Heart right ventricle (tissue), 16 donors: Measurements from ENCODE around the gene SELENOP. TPM values are rescaled to one million over a fixed set of nuclear protein-coding genes. Genes with fewer than 3 reads are reported as not detected.

Experiments
- ATAC-seq, 8 donors: fragments of 200-7000 bp; cut with Tn5 transposase; one replicate each; pipeline ENCODE4 v1.9.1; 2020; ENCODE audit warnings: mild to moderate bottlenecking in 8 of 8, moderate library complexity in 8 of 8, moderate number of reproducible peaks in 1 of 8
- DNase-seq, 2 donors: peaks; one replicate each; pipeline ENCODE4 v3.0.0-alpha.2; 2020
- H3K27ac ChIP-seq, 10 donors: fragments of 200-600 bp; sonication (generic) in 2 of 10; one replicate each; pipeline versions ENCODE4 v1.5.0 to v1.8.0; 2020 to 2022; ENCODE audit warnings: mild to moderate bottlenecking in 3 of 10
- H3K27me3 ChIP-seq, 7 donors: fragments of 200-600 bp; one replicate each; pipeline ENCODE4 v1.8.0; 2021 to 2022; ENCODE audit warnings: mild to moderate bottlenecking in 2 of 7
- H3K36me3 ChIP-seq, 9 donors: fragments of 200-600 bp; sonication (generic) in 1 of 9; one replicate each; pipeline versions ENCODE4 v1.5.0 to v1.8.0; 2020 to 2022; ENCODE audit warnings: mild to moderate bottlenecking in 2 of 9
- H3K4me1 ChIP-seq, 9 donors: fragments of 200-600 bp; sonication (generic) in 1 of 9; one replicate each; pipeline versions ENCODE4 v1.5.0 to v1.8.0; 2020 to 2022; ENCODE audit warnings: mild to moderate bottlenecking in 4 of 9
- H3K4me3 ChIP-seq, 10 donors: fragments of 200-600 bp; sonication (generic) in 2 of 10; one replicate each; pipeline versions ENCODE4 v1.5.0 to v1.8.0; 2020 to 2022; ENCODE audit warnings: mild to moderate bottlenecking in 7 of 10, moderate library complexity in 2 of 10
- H3K9me3 ChIP-seq, 11 donors: fragments of 200-600 bp in 10 of 11; sonication (generic) in 2 of 11; one replicate each; pipeline versions ENCODE4 v1.5.0 to v1.8.0; 2013 to 2022; ENCODE audit warnings: mild to moderate bottlenecking in 2 of 11, control low read depth in 1 of 11, moderate library complexity in 1 of 11
- WGBS, 2 donors: extraction: QIAGEN DNeasy Blood & Tissue Kit; methylation state at CpG; one replicate each; pipeline ENCODE4 v1.1.7; 2013; ENCODE audit warnings: inconsistent platforms in 1 of 2; 5-methylcytosine and 5-hydroxymethylcytosine counted together
- intact Hi-C, 10 donors: fragments of 100-400 bp; cut with DNase I; formaldehyde crosslinking; loops; one replicate each; pipeline versions ENCODE4 v1.11.1 to v1.14.2; 2022
- polyA plus RNA-seq, 2 donors: library from polyadenylated mRNA; stranded (reverse); fragments of 200-250 nt; gene quantifications; one replicate each; pipeline ENCODE4 v1.2.3, GENCODE V29; 2013
- total RNA-seq, 10 donors: library from RNA; stranded (reverse); fragmentation: NEBNext Ultra II Directional in 3 of 10; extraction: Animal tissue kit (Norgen Biotek cat#: 25700) in 3 of 10; gene quantifications; one replicate each; pipeline versions ENCODE4 v1.2.1 to v1.2.4, GENCODE V29; 2021 to 2023
- TF ChIP-seq, protein P1 (sequence below), 9 donors: fragments of 200-600 bp; sonication (generic) in 2 of 9; IDR thresholded peaks; one replicate each; pipeline versions ENCODE4 v1.5.0 to v1.8.0; 2021 to 2022; ENCODE audit warnings: antibody characterized with exemption in 9 of 9, mild to moderate bottlenecking in 5 of 9, moderate library complexity in 1 of 9
- donor health status: Arrhythmogenic right ventricular cardiomyopathy.
- donor health status: ischemic (EF 13 %, LVEDD 7.1; RV severe dilation, severe dysfunction).
- donor health status: healthy with polysubstance abuse.
- donor health status: DM: no; HTN: yes; CAD: no.
- donor health status: DM: no; HTN: no; CAD: no.
- donor health status: ischemic (EF 25% LVEDD 6.9; RV normal size, moderate dysfunction).
- donor health status: ischemic (EF 25% LVEDD 5.7; RV mildly dilated, moderate dysfunction).
- donor health status: healthy.
- donor health status: DM: yes; HTN: yes; CAD: no.
- donor health status: Ischemic cardiomyopathy.
- donor health status: ischemic (EF 35%, LVEDD 5.7; RV mildly dilated, moderate dysfunction).
- donor health status: nonischemic (EF 11% LVEDD 7.7; RV severe dilation, severe dysfunction).
- donor health status: DM: yes; HTN: yes; CAD: no.
- donor health status: PGD.
- donor health status: ischemic (EF 29% LVEDD 5.4; RV normal size, mild dysfunction).
- donor health status: nonischemic (EF 23%, LVEDD 6.1; RV moderate dilation, normal function).

Gene SELENOP
- total and polyA plus RNA-seq, 12 donors, result 45.9 to 373 (median 169) TPM

DNA sequence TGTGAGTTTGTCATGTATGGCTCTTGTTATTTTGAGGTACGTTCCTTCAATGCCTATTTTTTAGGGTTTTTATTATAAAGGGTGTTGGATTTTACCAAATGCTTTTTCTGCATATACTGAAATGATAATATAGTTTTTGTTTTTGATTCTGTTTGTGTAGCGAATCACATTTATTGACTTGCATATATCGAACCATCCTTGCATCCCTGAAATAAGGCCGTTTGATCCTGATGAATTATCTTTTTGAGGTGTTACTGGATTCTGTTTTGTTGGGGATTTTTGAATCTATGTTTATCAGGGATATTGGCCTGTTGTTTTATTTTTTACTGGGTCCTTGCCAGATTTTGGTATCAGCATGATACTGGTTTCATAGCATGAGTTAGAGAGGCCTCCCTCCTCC lies 25.9 kb downstream of the SELENOP start:
- H3K36me3 ChIP-seq, result no peaks in the 10 kb centered on the region
- H3K4me1 ChIP-seq, result no peaks in the 10 kb centered on the region
- TF ChIP-seq, protein P1, sequence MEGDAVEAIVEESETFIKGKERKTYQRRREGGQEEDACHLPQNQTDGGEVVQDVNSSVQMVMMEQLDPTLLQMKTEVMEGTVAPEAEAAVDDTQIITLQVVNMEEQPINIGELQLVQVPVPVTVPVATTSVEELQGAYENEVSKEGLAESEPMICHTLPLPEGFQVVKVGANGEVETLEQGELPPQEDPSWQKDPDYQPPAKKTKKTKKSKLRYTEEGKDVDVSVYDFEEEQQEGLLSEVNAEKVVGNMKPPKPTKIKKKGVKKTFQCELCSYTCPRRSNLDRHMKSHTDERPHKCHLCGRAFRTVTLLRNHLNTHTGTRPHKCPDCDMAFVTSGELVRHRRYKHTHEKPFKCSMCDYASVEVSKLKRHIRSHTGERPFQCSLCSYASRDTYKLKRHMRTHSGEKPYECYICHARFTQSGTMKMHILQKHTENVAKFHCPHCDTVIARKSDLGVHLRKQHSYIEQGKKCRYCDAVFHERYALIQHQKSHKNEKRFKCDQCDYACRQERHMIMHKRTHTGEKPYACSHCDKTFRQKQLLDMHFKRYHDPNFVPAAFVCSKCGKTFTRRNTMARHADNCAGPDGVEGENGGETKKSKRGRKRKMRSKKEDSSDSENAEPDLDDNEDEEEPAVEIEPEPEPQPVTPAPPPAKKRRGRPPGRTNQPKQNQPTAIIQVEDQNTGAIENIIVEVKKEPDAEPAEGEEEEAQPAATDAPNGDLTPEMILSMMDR (IDR thresholded peaks at IDR 0.05), result no peak
- no peak for DNase-seq
- intact Hi-C loops, result no loop called here
- WGBS, 2 donors, result 95 to 96% methylated on average over 4 of the region's 4 CpGs
- H3K4me3 ChIP-seq, result no peak overlapping the region
- no peak for ATAC-seq
- H3K27ac ChIP-seq, result no peak overlapping the region
- no peaks in the 10 kb centered on the region for H3K27me3 ChIP-seq
- peaks cover 0 to 55% (median 38%) of the 10 kb centered on the region in 11 donors for H3K9me3 ChIP-seq

DNA sequence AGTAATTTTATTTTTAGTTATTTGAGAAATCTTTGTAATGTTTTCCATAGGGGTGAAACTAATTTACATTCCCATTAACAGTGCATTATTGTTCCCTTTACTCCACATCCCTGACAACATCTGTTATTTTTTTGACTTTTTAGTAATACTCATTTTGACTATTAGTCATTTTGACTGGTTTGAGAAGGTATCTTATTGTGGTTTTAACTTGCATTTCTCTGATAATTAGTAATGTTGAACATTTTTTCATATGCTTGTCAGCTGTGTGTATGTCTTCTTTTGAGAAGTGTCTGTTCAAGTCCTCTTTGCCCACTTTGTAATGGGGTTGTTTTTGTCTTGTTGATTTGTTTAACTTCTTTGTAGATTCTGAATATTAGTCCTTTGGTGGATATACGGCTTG lies 27.6 kb downstream of the SELENOP start:
- Histone ChIP-seq H3K27me3 (no peaks in the 10 kb centered on the region), H3K36me3 (no peaks in the 10 kb centered on the region), H3K4me1 (no peaks in the 10 kb centered on the region), H3K9me3 (peaks cover 0 to 47% (median 38%) of the 10 kb centered on the region in 11 donors), H3K4me3 (no peak overlapping the region), H3K27ac (no peak overlapping the region)
- no peak for ATAC-seq
- DNase-seq, result no peak
- intact Hi-C loops, result no loop called here
- 82 to 95% methylated on average over 1 of the region's 1 CpG for WGBS, 2 donors
- TF ChIP-seq, protein P1 (IDR thresholded peaks at IDR 0.05), result no peak

DNA sequence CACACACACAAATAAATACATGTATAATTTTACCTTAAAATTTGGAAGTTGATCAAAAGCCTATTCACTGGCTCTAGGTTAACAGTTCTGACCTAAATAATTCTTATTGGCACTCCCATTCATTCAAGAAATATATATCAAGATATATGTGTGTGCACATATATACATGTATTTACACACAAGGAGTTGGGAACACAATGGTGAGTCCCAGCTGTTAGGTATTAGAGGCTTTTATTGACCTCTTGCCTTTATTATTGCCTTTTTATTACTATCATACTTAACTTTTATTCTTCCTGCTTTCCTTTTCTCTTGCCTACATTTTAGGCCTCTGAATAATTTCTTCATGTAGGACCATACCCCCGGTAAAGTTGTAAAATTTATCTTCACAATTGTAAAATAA lies 30.1 kb downstream of the SELENOP start:
- no peak for DNase-seq
- TF ChIP-seq, protein P1 (IDR thresholded peaks at IDR 0.05), result no peak
- intact Hi-C loops, result no loop called here
- Histone ChIP-seq H3K27me3 (no peaks in the 10 kb centered on the region), H3K4me3 (no peak overlapping the region), H3K9me3 (peaks cover 0 to 25% (median 19%) of the 10 kb centered on the region in 11 donors), H3K36me3 (no peaks in the 10 kb centered on the region), H3K27ac (no peak overlapping the region), H3K4me1 (no peaks in the 10 kb centered on the region)
- ATAC-seq, result no peak
- WGBS, 2 donors, result 80 to 88% methylated on average over 1 of the region's 1 CpG

DNA sequence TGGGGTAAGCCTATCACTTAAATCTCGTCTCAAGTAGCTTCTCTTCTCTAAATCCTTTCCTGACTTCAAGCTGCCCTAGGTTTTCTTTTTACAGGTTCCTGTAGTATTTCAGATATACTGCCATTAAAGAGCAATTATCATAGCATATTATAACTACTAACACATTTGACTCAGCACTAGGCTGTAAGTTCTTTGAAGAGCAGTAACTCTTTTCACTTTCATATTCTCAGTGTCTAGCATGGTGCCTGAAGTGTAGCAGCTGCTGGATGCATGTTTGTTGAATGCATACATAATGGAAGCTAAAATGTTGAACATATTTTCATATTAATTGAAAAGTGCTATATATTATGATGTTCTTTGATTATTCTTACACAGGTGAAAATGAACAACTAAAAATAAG lies 32.6 kb downstream of the SELENOP start:
- WGBS, 2 donors, result 73 to 88% methylated on average over 1 of the region's 1 CpG
- no peak for ATAC-seq
- TF ChIP-seq, protein P1 (IDR thresholded peaks at IDR 0.05), result no peak
- no peaks in the 10 kb centered on the region for H3K27me3 ChIP-seq
- DNase-seq, result no peak
- intact Hi-C loops, result loop anchor here in 2 of 10 donors (10.0 kb wide), 1 partner anchor 106 kb away; no protein-coding TSS in a partner anchor
- H3K4me1 ChIP-seq, result no peaks in the 10 kb centered on the region
- no peak overlapping the region for H3K4me3 ChIP-seq
- H3K9me3 ChIP-seq, result peaks cover 0 to under 1% (median 0%) of the 10 kb centered on the region in 11 donors
- no peak overlapping the region for H3K27ac ChIP-seq
- no peaks in the 10 kb centered on the region for H3K36me3 ChIP-seq
